Fibroblast of the conjunctiva (primary cell): Measurements from ENCODE around the gene DNAI4.

Source experiments
- DNase-seq: peaks from one replicate; pipeline ENCODE4 v3.0.0-alpha.2; 2010; ENCODE audit warnings: low read depth

The DNAI4 gene

GRCh38 chr1:66764994-66765578 lies 159.6 kb downstream of the DNAI4 start:
- peak; percentile 47 for DNase-seq
